Liver (tissue), 9 donors: Measurements from ENCODE around the gene ASCL5. TPM values are rescaled to one million over a fixed set of nuclear protein-coding genes. Genes with fewer than 3 reads are reported as not detected.

Experiments used
- DNase-seq: peaks from one replicate; pipeline ENCODE4 v3.0.0-alpha.2; 2017; ENCODE audit warnings: low spot score
- H3K27ac ChIP-seq, 2 donors: one replicate each; pipeline ENCODE4 v1.7.0; 2013; ENCODE audit warnings: inconsistent platforms in 2 of 2, low read length in 2 of 2, control low read depth in 1 of 2, low read depth in 1 of 2, mild to moderate bottlenecking in 1 of 2
- H3K27me3 ChIP-seq, 4 donors: one replicate each; pipeline versions ENCODE4 v1.6.1 to v1.7.0; 2013; ENCODE audit warnings: low read length in 3 of 4, inconsistent platforms in 1 of 4, mild to moderate bottlenecking in 1 of 4, moderate library complexity in 1 of 4; ENCODE audit not compliant: control insufficient read depth in 4 of 4, insufficient read depth in 4 of 4
- H3K36me3 ChIP-seq, 4 donors: one replicate each; pipeline versions ENCODE4 v1.6.1 to v1.7.0; 2013; ENCODE audit warnings: low read length in 3 of 4, mild to moderate bottlenecking in 3 of 4, low read depth in 1 of 4, moderate library complexity in 1 of 4; ENCODE audit not compliant: control insufficient read depth in 4 of 4, insufficient read depth in 3 of 4
- H3K4me1 ChIP-seq, 4 donors: one replicate each; pipeline versions ENCODE4 v1.6.1 to v1.7.0; 2013; ENCODE audit warnings: low read length in 3 of 4, mild to moderate bottlenecking in 3 of 4, moderate library complexity in 1 of 4; ENCODE audit not compliant: control insufficient read depth in 4 of 4, insufficient read depth in 4 of 4
- H3K4me3 ChIP-seq, 3 donors: one replicate each; pipeline versions ENCODE4 v1.6.1 to v1.7.0; 2013; ENCODE audit warnings: low read length in 3 of 3, control low read depth in 1 of 3, low read depth in 1 of 3, mild to moderate bottlenecking in 1 of 3
- H3K9ac ChIP-seq, 2 donors: one replicate each; pipeline ENCODE4 v1.7.0; 2013; ENCODE audit warnings: low read length in 2 of 2, mild to moderate bottlenecking in 2 of 2, moderate library complexity in 2 of 2, control low read depth in 1 of 2, low read depth in 1 of 2
- H3K9me3 ChIP-seq, 4 donors: one replicate each; pipeline versions ENCODE4 v1.6.1 to v1.7.0; 2013; ENCODE audit warnings: low read length in 3 of 4; ENCODE audit not compliant: control insufficient read depth in 4 of 4
- EGR1 ChIP-seq, 2 donors: IDR thresholded peaks; 2 replicates each; pipeline ENCODE4 v1.6.1; 2016 to 2018; ENCODE audit warnings: antibody characterized with exemption in 2 of 2, low read depth in 2 of 2
- FOXA1 ChIP-seq: IDR thresholded peaks from 2 replicates; pipeline ENCODE4 v1.6.1; 2016; ENCODE audit warnings: antibody characterized with exemption
- FOXA2 ChIP-seq: IDR thresholded peaks from 2 replicates; pipeline ENCODE4 v1.6.1; 2016; ENCODE audit warnings: antibody characterized with exemption
- GABPA ChIP-seq, 2 donors: IDR thresholded peaks in 1 of 2; conservative IDR thresholded peaks in 1 of 2; 2 replicates each; pipeline ENCODE4 v1.6.1; 2016; ENCODE audit warnings: antibody characterized with exemption in 2 of 2, mild to moderate bottlenecking in 1 of 2, moderate library complexity in 1 of 2
- HNF4A ChIP-seq, 2 donors: conservative IDR thresholded peaks; 2 replicates each; pipeline ENCODE4 v1.6.1; 2016; ENCODE audit warnings: antibody characterized with exemption in 2 of 2, mild to moderate bottlenecking in 2 of 2
- HNF4G ChIP-seq: IDR thresholded peaks from 2 replicates; pipeline ENCODE4 v1.6.1; 2016; ENCODE audit warnings: antibody characterized with exemption
- JUND ChIP-seq, 2 donors: IDR thresholded peaks; 2 replicates each; pipeline ENCODE4 v1.6.1; 2016; ENCODE audit warnings: antibody characterized with exemption in 2 of 2
- NR2F2 ChIP-seq: IDR thresholded peaks from 2 replicates; pipeline ENCODE4 v1.6.1; 2016; ENCODE audit warnings: antibody characterized with exemption
- RAD21 ChIP-seq, 2 donors: IDR thresholded peaks; 2 replicates each; pipeline ENCODE4 v1.6.1; 2016; ENCODE audit warnings: antibody characterized with exemption in 2 of 2, mild to moderate bottlenecking in 2 of 2
- RXRA ChIP-seq, 2 donors: IDR thresholded peaks; 2 replicates each; pipeline ENCODE4 v1.6.1; 2017 to 2018; ENCODE audit warnings: antibody characterized with exemption in 2 of 2, mild to moderate bottlenecking in 1 of 2
- SP1 ChIP-seq: IDR thresholded peaks from 2 replicates; pipeline ENCODE4 v1.6.1; 2018; ENCODE audit warnings: antibody characterized with exemption, mild to moderate bottlenecking
- TAF1 ChIP-seq: conservative IDR thresholded peaks from 2 replicates; pipeline ENCODE4 v1.6.1; 2016; ENCODE audit warnings: antibody characterized with exemption, mild to moderate bottlenecking
- YY1 ChIP-seq: IDR thresholded peaks from 2 replicates; pipeline ENCODE4 v1.6.1; 2016; ENCODE audit warnings: antibody characterized with exemption, mild to moderate bottlenecking
- WGBS: extraction: QIAGEN DNeasy Blood & Tissue Kit; methylation state at CpG from one replicate; pipeline ENCODE4 v1.1.7; 2013; 5-methylcytosine and 5-hydroxymethylcytosine counted together
- polyA plus RNA-seq, 2 donors: library from polyadenylated mRNA; stranded (reverse) in 1 of 2; unstranded in 1 of 2; fragments of 200-250 nt in 1 of 2; fragments of >200 nt in 1 of 2; fragmentation: Nextera tagmentation in 1 of 2; extraction: Ambion mirVana in 1 of 2; gene quantifications; one replicate each; pipeline versions ENCODE4 v1.2.1 to v1.2.3, GENCODE V29; 2013 to 2015
- total RNA-seq, 2 donors: library from RNA; depleted of rRNA; stranded (reverse); fragments of >200 nt; gene quantifications; one replicate each; pipeline ENCODE4 v1.2.3, GENCODE V29; 2014
- TF ChIP-seq, protein P1 (sequence below): IDR thresholded peaks from 2 replicates; pipeline ENCODE4 v1.6.1; 2016; ENCODE audit warnings: antibody characterized with exemption
- TF ChIP-seq, protein P2 (sequence below): IDR thresholded peaks from 2 replicates; pipeline ENCODE4 v1.6.1; 2016; ENCODE audit warnings: antibody characterized with exemption, mild to moderate bottlenecking
- TF ChIP-seq, protein P3 (sequence below): fragments of 150-350 bp; IDR thresholded peaks from 2 replicates; pipeline ENCODE4 v1.5.1; 2017; ENCODE audit warnings: improper control_type of control experiment, low read depth, low read length; ENCODE audit not compliant: missing input control
- TF ChIP-seq, protein P4 (sequence below): IDR thresholded peaks from 2 replicates; pipeline ENCODE4 v1.6.1; 2016; ENCODE audit warnings: antibody characterized with exemption
- TF ChIP-seq, protein P5 (sequence below): IDR thresholded peaks from 2 replicates; pipeline ENCODE4 v1.6.1; 2016; ENCODE audit warnings: antibody characterized with exemption
- donor health status: healthy.
- donor health status: healthy.
- donor health status: healthy.
- donor health status: healthy.
- donor health status: healthy.

ASCL5 gene
- total and polyA plus RNA-seq, 4 donors, result not detected

DNA sequence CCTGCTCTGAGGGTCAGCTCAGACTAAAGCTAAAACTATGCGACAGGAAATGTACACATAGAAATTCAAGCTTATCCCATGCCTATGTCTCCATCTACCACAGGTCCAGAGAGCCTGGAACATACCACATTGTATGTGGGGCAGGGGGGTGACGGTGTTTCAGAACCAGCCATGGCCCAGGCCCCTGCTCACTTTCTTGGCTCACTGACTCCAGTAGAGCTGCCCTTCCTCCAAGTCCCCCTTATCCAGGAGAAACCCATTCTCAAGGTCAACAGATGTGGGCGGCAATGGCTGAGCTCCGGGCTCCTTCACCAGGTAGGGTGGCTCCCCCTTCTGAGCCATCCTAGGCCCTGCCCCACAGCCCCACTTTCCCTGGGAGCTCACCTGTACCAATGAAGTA lies 35.7 kb downstream of the ASCL5 start:
- WGBS, result 89% methylated on average over 4 of the region's 4 CpGs
- no peaks in the 10 kb centered on the region for H3K27me3 ChIP-seq

DNA sequence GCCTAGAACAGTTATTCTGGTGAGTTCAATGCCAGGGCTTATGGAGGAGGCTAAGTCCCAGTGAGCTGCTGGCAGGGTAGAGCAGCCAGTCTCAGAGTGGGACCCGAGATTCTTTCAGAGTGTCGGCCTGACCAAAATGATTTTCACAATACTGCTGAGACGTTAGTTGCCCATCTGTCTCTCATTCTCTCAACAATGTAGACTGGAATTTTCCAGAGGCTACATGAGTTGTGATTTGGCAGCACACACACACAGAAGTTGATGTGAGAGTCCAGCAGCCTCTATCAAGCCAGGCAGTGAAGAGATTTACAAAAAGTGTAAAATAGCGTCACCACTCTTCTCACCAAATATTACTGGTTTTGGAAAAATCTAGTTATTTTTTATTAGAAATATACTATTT lies 36.4 kb downstream of the ASCL5 start:
- no peak for DNase-seq
- Histone ChIP-seq H3K4me3 (no peak overlapping the region), H3K9ac (no peak overlapping the region), H3K36me3 (no peaks in the 10 kb centered on the region), H3K9me3 (no peaks in the 10 kb centered on the region), H3K27ac (no peak overlapping the region), H3K27me3 (no peaks in the 10 kb centered on the region), H3K4me1 (no peaks in the 10 kb centered on the region)
- WGBS, result 88% methylated on average over 4 of the region's 4 CpGs
- TF ChIP-seq FOXA1 (no peak), RXRA (IDR thresholded peaks at IDR 0.05) (no peak), SP1 (no peak), GABPA (IDR thresholded peaks at IDR 0.05 in 1 of 2, conservative IDR thresholded peaks at IDR 0.05 in 1 of 2) (no peak), NR2F2 (no peak), HNF4A (conservative IDR thresholded peaks at IDR 0.05) (no peak), RAD21 (IDR thresholded peaks at IDR 0.05) (no peak)
- TF ChIP-seq, protein P1, sequence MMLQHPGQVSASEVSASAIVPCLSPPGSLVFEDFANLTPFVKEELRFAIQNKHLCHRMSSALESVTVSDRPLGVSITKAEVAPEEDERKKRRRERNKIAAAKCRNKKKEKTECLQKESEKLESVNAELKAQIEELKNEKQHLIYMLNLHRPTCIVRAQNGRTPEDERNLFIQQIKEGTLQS, result no peak
- TF ChIP-seq, protein P2, sequence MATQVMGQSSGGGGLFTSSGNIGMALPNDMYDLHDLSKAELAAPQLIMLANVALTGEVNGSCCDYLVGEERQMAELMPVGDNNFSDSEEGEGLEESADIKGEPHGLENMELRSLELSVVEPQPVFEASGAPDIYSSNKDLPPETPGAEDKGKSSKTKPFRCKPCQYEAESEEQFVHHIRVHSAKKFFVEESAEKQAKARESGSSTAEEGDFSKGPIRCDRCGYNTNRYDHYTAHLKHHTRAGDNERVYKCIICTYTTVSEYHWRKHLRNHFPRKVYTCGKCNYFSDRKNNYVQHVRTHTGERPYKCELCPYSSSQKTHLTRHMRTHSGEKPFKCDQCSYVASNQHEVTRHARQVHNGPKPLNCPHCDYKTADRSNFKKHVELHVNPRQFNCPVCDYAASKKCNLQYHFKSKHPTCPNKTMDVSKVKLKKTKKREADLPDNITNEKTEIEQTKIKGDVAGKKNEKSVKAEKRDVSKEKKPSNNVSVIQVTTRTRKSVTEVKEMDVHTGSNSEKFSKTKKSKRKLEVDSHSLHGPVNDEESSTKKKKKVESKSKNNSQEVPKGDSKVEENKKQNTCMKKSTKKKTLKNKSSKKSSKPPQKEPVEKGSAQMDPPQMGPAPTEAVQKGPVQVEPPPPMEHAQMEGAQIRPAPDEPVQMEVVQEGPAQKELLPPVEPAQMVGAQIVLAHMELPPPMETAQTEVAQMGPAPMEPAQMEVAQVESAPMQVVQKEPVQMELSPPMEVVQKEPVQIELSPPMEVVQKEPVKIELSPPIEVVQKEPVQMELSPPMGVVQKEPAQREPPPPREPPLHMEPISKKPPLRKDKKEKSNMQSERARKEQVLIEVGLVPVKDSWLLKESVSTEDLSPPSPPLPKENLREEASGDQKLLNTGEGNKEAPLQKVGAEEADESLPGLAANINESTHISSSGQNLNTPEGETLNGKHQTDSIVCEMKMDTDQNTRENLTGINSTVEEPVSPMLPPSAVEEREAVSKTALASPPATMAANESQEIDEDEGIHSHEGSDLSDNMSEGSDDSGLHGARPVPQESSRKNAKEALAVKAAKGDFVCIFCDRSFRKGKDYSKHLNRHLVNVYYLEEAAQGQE, result no peak

More for the DNA sequence above, 35.7 kb downstream of the ASCL5 start:
- Histone ChIP-seq H3K36me3 (no peaks in the 10 kb centered on the region), H3K4me1 (no peaks in the 10 kb centered on the region), H3K9me3 (no peaks in the 10 kb centered on the region), H3K4me3 (no peak overlapping the region), H3K9ac (no peak overlapping the region), H3K27ac (no peak overlapping the region)
- DNase-seq, result no peak
- TF ChIP-seq FOXA2 (no peak), HNF4G (no peak), JUND (IDR thresholded peaks at IDR 0.05) (no peak), GABPA (IDR thresholded peaks at IDR 0.05 in 1 of 2, conservative IDR thresholded peaks at IDR 0.05 in 1 of 2) (no peak), NR2F2 (no peak), RXRA (IDR thresholded peaks at IDR 0.05) (no peak), TAF1 (no peak), SP1 (no peak), YY1 (no peak), RAD21 (IDR thresholded peaks at IDR 0.05) (no peak), HNF4A (conservative IDR thresholded peaks at IDR 0.05) (no peak), EGR1 (IDR thresholded peaks at IDR 0.05; ENCODE audit: low read depth in 2 of 2) (no peak), FOXA1 (no peak)
- TF ChIP-seq, protein P3, sequence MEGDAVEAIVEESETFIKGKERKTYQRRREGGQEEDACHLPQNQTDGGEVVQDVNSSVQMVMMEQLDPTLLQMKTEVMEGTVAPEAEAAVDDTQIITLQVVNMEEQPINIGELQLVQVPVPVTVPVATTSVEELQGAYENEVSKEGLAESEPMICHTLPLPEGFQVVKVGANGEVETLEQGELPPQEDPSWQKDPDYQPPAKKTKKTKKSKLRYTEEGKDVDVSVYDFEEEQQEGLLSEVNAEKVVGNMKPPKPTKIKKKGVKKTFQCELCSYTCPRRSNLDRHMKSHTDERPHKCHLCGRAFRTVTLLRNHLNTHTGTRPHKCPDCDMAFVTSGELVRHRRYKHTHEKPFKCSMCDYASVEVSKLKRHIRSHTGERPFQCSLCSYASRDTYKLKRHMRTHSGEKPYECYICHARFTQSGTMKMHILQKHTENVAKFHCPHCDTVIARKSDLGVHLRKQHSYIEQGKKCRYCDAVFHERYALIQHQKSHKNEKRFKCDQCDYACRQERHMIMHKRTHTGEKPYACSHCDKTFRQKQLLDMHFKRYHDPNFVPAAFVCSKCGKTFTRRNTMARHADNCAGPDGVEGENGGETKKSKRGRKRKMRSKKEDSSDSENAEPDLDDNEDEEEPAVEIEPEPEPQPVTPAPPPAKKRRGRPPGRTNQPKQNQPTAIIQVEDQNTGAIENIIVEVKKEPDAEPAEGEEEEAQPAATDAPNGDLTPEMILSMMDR, result no peak
- TF ChIP-seq, protein P2, result no peak
- TF ChIP-seq, protein P4, sequence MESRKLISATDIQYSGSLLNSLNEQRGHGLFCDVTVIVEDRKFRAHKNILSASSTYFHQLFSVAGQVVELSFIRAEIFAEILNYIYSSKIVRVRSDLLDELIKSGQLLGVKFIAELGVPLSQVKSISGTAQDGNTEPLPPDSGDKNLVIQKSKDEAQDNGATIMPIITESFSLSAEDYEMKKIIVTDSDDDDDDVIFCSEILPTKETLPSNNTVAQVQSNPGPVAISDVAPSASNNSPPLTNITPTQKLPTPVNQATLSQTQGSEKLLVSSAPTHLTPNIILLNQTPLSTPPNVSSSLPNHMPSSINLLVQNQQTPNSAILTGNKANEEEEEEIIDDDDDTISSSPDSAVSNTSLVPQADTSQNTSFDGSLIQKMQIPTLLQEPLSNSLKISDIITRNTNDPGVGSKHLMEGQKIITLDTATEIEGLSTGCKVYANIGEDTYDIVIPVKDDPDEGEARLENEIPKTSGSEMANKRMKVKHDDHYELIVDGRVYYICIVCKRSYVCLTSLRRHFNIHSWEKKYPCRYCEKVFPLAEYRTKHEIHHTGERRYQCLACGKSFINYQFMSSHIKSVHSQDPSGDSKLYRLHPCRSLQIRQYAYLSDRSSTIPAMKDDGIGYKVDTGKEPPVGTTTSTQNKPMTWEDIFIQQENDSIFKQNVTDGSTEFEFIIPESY, result no peak
- TF ChIP-seq, protein P5, sequence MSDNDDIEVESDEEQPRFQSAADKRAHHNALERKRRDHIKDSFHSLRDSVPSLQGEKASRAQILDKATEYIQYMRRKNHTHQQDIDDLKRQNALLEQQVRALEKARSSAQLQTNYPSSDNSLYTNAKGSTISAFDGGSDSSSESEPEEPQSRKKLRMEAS, result no peak
- TF ChIP-seq, protein P1, result no peak
